ENCODE results near the gene RPS2. TPM values are rescaled to one million over a fixed set of nuclear protein-coding genes. Genes with fewer than 3 reads are reported as not detected.
A peak's percentile ranks its signal among the peaks of the same experiment; 100 is the strongest.

The RPS2 gene
- total RNA-seq, 1 experiment from 2014 or later = 4,395 TPM

GRCh38 chr16:1991948-1992703 lies 27.5 kb upstream of the RPS2 start (continued):
- TF ChIP-seq FOXP4 (CRISPR knock-in tag; IDR thresholded peaks at IDR 0.05) (peak; percentile 97), GABPB1 (CRISPR knock-in tag; IDR thresholded peaks at IDR 0.05) (no peak), AR (CRISPR knock-in tag; IDR thresholded peaks at IDR 0.05) (no peak), MAX (CRISPR knock-in tag; IDR thresholded peaks at IDR 0.05) (peak; percentile 96), RELA (CRISPR knock-in tag; IDR thresholded peaks at IDR 0.05; ENCODE audit: borderline replicate concordance) (peak; percentile 96), TP53 (CRISPR knock-in tag; IDR thresholded peaks at IDR 0.05) (peak; percentile 91), SP1 (CRISPR knock-in tag; conservative IDR thresholded peaks at IDR 0.05) (peak; percentile 83), E2F1 (CRISPR knock-in tag; IDR thresholded peaks at IDR 0.05) (peak; percentile 91), SMAD3 (CRISPR knock-in tag; IDR thresholded peaks at IDR 0.05; ENCODE audit: borderline replicate concordance) (peak; percentile 92), ZNF423 (CRISPR knock-in tag; IDR thresholded peaks at IDR 0.05) (no peak), ZNF263 (CRISPR knock-in tag; IDR thresholded peaks at IDR 0.05; ENCODE audit: low read depth) (peak; percentile 51; the same call in 1 of the 2 replicates), ZSCAN18 (CRISPR knock-in tag; IDR thresholded peaks at IDR 0.05) (no peak), NR1H2 (CRISPR knock-in tag; IDR thresholded peaks at IDR 0.05) (peak; percentile 82), USF1 (CRISPR knock-in tag; IDR thresholded peaks at IDR 0.05) (peak; percentile 69; the same call in 1 of the 2 replicates), FOXP1 (CRISPR knock-in tag; IDR thresholded peaks at IDR 0.05; ENCODE audit: borderline replicate concordance) (peak; percentile 97), ARID4B (CRISPR knock-in tag; IDR thresholded peaks at IDR 0.05; ENCODE audit: borderline replicate concordance) (peak; percentile 92), NFYB (CRISPR knock-in tag; conservative IDR thresholded peaks at IDR 0.05; ENCODE audit: low read depth) (peak; percentile 51; the same call in 1 of the 2 replicates), ZNF532 (CRISPR knock-in tag; IDR thresholded peaks at IDR 0.05; ENCODE audit: borderline replicate concordance) (no peak), NR3C1 (CRISPR knock-in tag; conservative IDR thresholded peaks at IDR 0.05; ENCODE audit: low read depth) (no peak), ZMAT4 (CRISPR knock-in tag; IDR thresholded peaks at IDR 0.05) (no peak)
